Loucy (cell line): Measurements from ENCODE around the gene TUBA4A.
A peak's percentile ranks its signal among the peaks of the same experiment; 100 is the strongest.

ENCODE experiments used
- H2AFZ ChIP-seq: fragments of 200-600 bp; sonication (generic); 2 replicates; pipeline ENCODE4 v1.6.0; 2016; ENCODE audit warnings: antibody characterized with exemption, mild to moderate bottlenecking, low read length, moderate library complexity
- H3F3A ChIP-seq: fragments of 200-600 bp; 2 replicates; pipeline ENCODE4 v1.6.0; 2016; ENCODE audit warnings: antibody characterized with exemption, low read depth, mild to moderate bottlenecking
- H3K27me3 ChIP-seq: fragments of 200-600 bp; sonication (generic); 2 replicates; pipeline ENCODE4 v1.6.1; 2014; ENCODE audit warnings: low read length, mild to moderate bottlenecking; ENCODE audit not compliant: insufficient read depth, poor library complexity, severe bottlenecking
- H3K36me3 ChIP-seq: fragments of 200-600 bp; sonication (generic); 2 replicates; pipeline ENCODE4 v1.6.1; 2016; ENCODE audit warnings: low read length; ENCODE audit not compliant: insufficient read depth
- H3K4me1 ChIP-seq: fragments of 200-600 bp; sonication (generic); 2 replicates; pipeline ENCODE4 v1.5.1; 2014; ENCODE audit warnings: low read length, mild to moderate bottlenecking; ENCODE audit not compliant: insufficient read depth, poor library complexity, severe bottlenecking
- H3K4me2 ChIP-seq: fragments of 200-600 bp; sonication (generic); 2 replicates; pipeline ENCODE4 v1.6.0; 2014; ENCODE audit warnings: antibody characterized with exemption, low read length, low read depth, mild to moderate bottlenecking; ENCODE audit not compliant: poor library complexity, severe bottlenecking
- H3K4me3 ChIP-seq: fragments of 200-600 bp; sonication (generic); 2 replicates; pipeline ENCODE4 v1.5.1; 2014; ENCODE audit warnings: low read length, mild to moderate bottlenecking, mixed read lengths; ENCODE audit not compliant: poor library complexity, severe bottlenecking
- H3K79me2 ChIP-seq: fragments of 200-600 bp; sonication (generic); 2 replicates; pipeline ENCODE4 v1.6.1; 2014; ENCODE audit warnings: low read length; ENCODE audit not compliant: insufficient read depth
- H3K9ac ChIP-seq: fragments of 200-600 bp; sonication (generic); 2 replicates; pipeline ENCODE4 v1.6.0; 2014; ENCODE audit warnings: mild to moderate bottlenecking, low read depth, low read length, moderate library complexity; ENCODE audit not compliant: poor library complexity, severe bottlenecking
- H3K9me2 ChIP-seq: fragments of 200-600 bp; sonication (generic); replicated peaks from 2 replicates; pipeline ENCODE4 v1.6.1; 2016; ENCODE audit warnings: low read depth, low read length, mixed read lengths
- H3K9me3 ChIP-seq: fragments of 200-600 bp; sonication (generic); 2 replicates; pipeline ENCODE4 v1.6.1; 2014; ENCODE audit warnings: mild to moderate bottlenecking, antibody characterized with exemption, low read length, low read depth; ENCODE audit not compliant: insufficient read depth
- H4K20me1 ChIP-seq: fragments of 200-600 bp; sonication (generic); 2 replicates; pipeline ENCODE4 v1.6.0; 2014; ENCODE audit warnings: antibody characterized with exemption, low read length, mild to moderate bottlenecking; ENCODE audit not compliant: insufficient read depth, poor library complexity, severe bottlenecking
- CTCF ChIP-seq: fragments of 200-600 bp; sonication (generic); conservative IDR thresholded peaks from 2 replicates; pipeline ENCODE4 v1.5.1; 2014; ENCODE audit warnings: mild to moderate bottlenecking, antibody characterized with exemption, low read length
- EZH2phosphoT487 ChIP-seq: fragments of 200-600 bp; IDR thresholded peaks from 2 replicates; pipeline ENCODE4 v1.6.1; 2018; ENCODE audit warnings: antibody characterized with exemption, mild to moderate bottlenecking, moderate library complexity, borderline replicate concordance

Gene TUBA4A

GRCh38 chr2:219245899-219246230 lies 7.9 kb downstream of the TUBA4A start:
- H3K79me2 ChIP-seq: peaks cover 15% of the 10 kb centered on the region
- H3K27me3 ChIP-seq: no peaks in the 10 kb centered on the region
- peak overlapping the region; percentile 78 for H3K4me2 ChIP-seq
- H3K9me3 ChIP-seq: no peaks in the 10 kb centered on the region
- H2AFZ ChIP-seq: no peak overlapping the region
- H3K9me2 ChIP-seq: no peaks in the 10 kb centered on the region
- H3K36me3 ChIP-seq: no peaks in the 10 kb centered on the region
- H3F3A ChIP-seq: no peaks in the 10 kb centered on the region
- H3K4me1 ChIP-seq: peaks cover 55% of the 10 kb centered on the region
- TF ChIP-seq EZH2phosphoT487: no peak
- no peak for TF ChIP-seq CTCF
- peak overlapping the region; percentile 91 for H3K9ac ChIP-seq
- peak overlapping the region; percentile 95 for H3K4me3 ChIP-seq
- H4K20me1 ChIP-seq: peaks cover 27% of the 10 kb centered on the region

- no peaks in the 10 kb centered on the region for H3K9me3 ChIP-seq
- peaks cover 54% of the 10 kb centered on the region for H3K4me1 ChIP-seq
- no peak for TF ChIP-seq CTCF
- H3K4me3 ChIP-seq: peak within 1 kb of the TSS; percentile 95
- H3F3A ChIP-seq: no peaks in the 10 kb centered on the region
- no peaks in the 10 kb centered on the region for H3K36me3 ChIP-seq
- H3K9me2 ChIP-seq: no peaks in the 10 kb centered on the region
- H4K20me1 ChIP-seq: peaks cover 27% of the 10 kb centered on the region
- peak within 1 kb of the TSS; percentile 75 for H2AFZ ChIP-seq
- peak within 1 kb of the TSS; percentile 91 for H3K9ac ChIP-seq
- no peaks in the 10 kb centered on the region for H3K27me3 ChIP-seq
- H3K79me2 ChIP-seq: peaks cover 15% of the 10 kb centered on the region
- peak within 1 kb of the TSS; percentile 78 for H3K4me2 ChIP-seq
Observed at GRCh38 chr2:219245148-219245898, 8.4 kb downstream of the TUBA4A start, which contains the start of the genes GLB1L and STK16. Gene GLB1L, minus strand, starts transcription at chr2:219245444. Its CDS starts 1,871 bp downstream, at chr2:219243573. Gene STK16, plus strand, starts transcription at chr2:219245479. Its CDS starts 521 bp downstream, at chr2:219246000.

- TF ChIP-seq CTCF: no peak
- no peak for TF ChIP-seq EZH2phosphoT487
- H3K9me2 ChIP-seq: no peaks in the 10 kb centered on the region
- no peaks in the 10 kb centered on the region for H3K27me3 ChIP-seq
- H3K36me3 ChIP-seq: no peaks in the 10 kb centered on the region
- no peaks in the 10 kb centered on the region for H3K9me3 ChIP-seq
- H3K4me1 ChIP-seq: peaks cover 48% of the 10 kb centered on the region
- peaks cover 15% of the 10 kb centered on the region for H3K79me2 ChIP-seq
- no peaks in the 10 kb centered on the region for H3F3A ChIP-seq
- peak overlapping the region; percentile 78 for H3K4me2 ChIP-seq
- peak overlapping the region; percentile 75 for H2AFZ ChIP-seq
- H3K9ac ChIP-seq: peak overlapping the region; percentile 91
- peaks cover 27% of the 10 kb centered on the region for H4K20me1 ChIP-seq
- peak overlapping the region; percentile 95 for H3K4me3 ChIP-seq
Observed at GRCh38 chr2:219244789-219245147, 8.9 kb downstream of the TUBA4A start.
